ENCODE data around the gene HEPACAM2.

HEPACAM2 gene

GRCh38 chr7:93148727-93149126 is 77.5 kb downstream of the HEPACAM2 start:
- FAIRE-seq (no peak), DNase-seq (ENCODE audit: insufficient read length, low spot score) (no peak)

GRCh38 chr7:93148144-93148543 is 78.1 kb downstream of the HEPACAM2 start, which contains the start of gene SAMD9L:
TSS of gene SAMD9L (minus strand) at chr7:93148385. CDS start at chr7:93135971, 12,414 bp downstream.
- DNase-seq (ENCODE audit: insufficient read length, low spot score) (no peak), FAIRE-seq (no peak)

- DNase-seq (ENCODE audit: insufficient read length, low spot score) (peak; percentile 19), FAIRE-seq (no peak)
These were observed 78.9 kb downstream of the HEPACAM2 start for GRCh38 chr7:93147363-93147762.

- no peak for DNase-seq (ENCODE audit: insufficient read length, low spot score)
- FAIRE-seq = no peak
These were observed 79.7 kb downstream of the HEPACAM2 start for GRCh38 chr7:93146472-93147141.

DNA sequence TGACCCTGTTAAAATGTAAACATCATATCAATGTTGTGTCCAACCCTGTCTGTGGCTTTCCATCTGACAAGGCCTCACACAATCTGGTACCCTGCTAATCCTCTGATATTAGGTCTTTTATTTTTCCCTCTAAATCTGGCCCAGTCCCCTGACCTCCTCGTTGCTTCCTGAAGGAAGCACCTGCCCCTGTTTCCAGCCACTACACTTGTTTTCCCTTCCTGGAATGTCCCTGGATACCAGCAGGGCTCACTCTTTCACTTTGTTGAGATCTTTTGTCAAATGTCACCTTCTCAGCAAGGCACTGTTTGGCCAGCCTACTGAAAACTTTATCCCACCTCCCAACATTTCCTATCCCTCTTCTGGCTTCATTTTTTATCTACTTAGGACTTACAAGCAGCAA is 80.2 kb downstream of the HEPACAM2 start:
- no peak for FAIRE-seq
- no peak for DNase-seq (ENCODE audit: insufficient read length, low spot score)

DNA sequence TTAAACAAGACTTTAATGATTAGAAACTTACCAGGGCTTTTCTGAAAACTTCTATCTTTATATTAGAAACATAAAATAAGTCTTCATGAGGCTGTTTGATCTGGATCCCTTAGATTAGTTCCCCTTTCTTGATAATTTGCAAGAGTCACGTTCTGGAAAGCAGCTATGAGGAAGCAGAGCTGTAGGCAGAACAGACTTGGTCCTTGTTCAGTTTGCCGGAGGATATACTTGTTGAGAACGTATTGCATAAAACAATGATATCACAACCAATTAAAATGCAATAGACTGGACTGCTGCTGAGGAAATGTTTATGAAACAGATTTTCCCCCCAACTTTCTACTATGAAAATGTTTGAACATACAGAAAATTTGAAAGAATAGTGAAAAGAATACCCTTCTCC is 80.9 kb downstream of the HEPACAM2 start:
- DNase-seq (ENCODE audit: insufficient read length, low spot score) (no peak), FAIRE-seq (no peak)

GRCh38 chr7:93142127-93142526 is 84.1 kb downstream of the HEPACAM2 start:
- FAIRE-seq (no peak), DNase-seq (ENCODE audit: insufficient read length, low spot score) (no peak)

DNA sequence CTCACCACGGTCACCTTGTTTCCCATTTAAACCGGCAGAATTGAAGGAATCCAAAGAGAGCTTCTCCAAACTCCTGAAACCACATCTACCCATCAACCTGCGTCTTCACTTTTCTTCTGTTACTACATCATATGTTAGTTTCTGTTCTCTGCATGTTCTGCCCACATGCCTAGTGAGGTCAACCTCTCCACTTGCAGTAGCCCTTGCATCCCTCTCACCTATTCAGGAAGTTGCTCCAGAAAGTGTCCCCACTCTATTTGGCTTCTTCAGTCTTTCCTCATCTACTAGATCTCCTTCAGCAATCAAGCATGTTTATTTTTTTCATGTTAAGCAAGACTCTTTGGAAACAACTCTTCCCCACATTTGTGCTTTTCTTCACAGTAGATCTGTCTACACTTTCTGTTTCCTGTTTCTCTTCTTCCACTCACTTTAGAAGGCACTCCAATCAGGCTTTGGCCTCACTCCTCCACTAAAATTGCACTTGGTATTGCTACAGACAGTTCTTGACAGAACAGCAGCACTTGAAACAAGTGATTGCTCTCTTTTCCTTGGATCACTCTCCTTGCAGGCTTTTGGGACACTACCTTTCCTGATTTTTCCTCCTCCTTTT is 85.6 kb downstream of the HEPACAM2 start:
- DNase-seq (ENCODE audit: insufficient read length, low spot score) (no peak), FAIRE-seq (no peak)

DNA sequence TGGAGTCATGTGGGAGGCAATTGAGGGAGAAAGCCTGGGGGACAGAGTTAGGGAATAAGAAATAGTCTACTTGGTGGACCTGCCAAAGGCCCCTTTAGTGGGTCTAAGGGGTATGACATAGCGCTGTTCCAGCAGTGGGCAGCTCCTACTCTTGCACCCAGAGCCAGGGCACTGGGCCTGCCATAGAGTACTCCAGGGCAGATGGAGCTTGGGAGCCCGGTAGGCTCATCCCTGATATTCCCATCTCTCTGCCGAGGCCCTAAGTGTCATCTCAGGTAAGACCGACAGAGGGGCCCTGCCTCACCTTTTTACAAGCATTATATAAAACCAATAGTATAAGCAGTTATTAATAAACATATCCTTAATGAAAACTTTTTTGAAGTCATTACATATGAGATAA is 87.7 kb downstream of the HEPACAM2 start:
- DNase-seq (ENCODE audit: insufficient read length, low spot score) (no peak), FAIRE-seq (no peak)

All from HTR-8/SVneo (cell line).